GM10266 (cell line): Measurements from ENCODE around the gene LAP3.

ENCODE experiments used
- DNase-seq: peaks from one replicate; pipeline ENCODE4 v3.0.0; 2012; ENCODE audit errors: extremely low spot score
- CTCF ChIP-seq: IDR thresholded peaks from 2 replicates; pipeline ENCODE4 v1.5.1; 2012; ENCODE audit warnings: mild to moderate bottlenecking, low read depth; ENCODE audit not compliant: control insufficient read depth, insufficient read depth; ENCODE audit errors: missing control alignments

LAP3 gene

GRCh38 chr4:17597517-17597916 is 20.5 kb downstream of the LAP3 start:
- TF ChIP-seq CTCF, result peak; percentile 3
- no peak for DNase-seq

GRCh38 chr4:17599826-17600225 is 22.8 kb downstream of the LAP3 start:
- no peak for TF ChIP-seq CTCF
- no peak for DNase-seq

- TF ChIP-seq CTCF, result no peak
- DNase-seq, result no peak
Measured at GRCh38 chr4:17605236-17605635, 28.2 kb downstream of the LAP3 start.

GRCh38 chr4:17613761-17614415 is 36.9 kb downstream of the LAP3 start:
- no peak for TF ChIP-seq CTCF
- no peak for DNase-seq

GRCh38 chr4:17614416-17615299 is 37.7 kb downstream of the LAP3 start, which contains the start of gene MED28:
TSS of gene MED28 (plus strand) at chr4:17614641. CDS start at chr4:17614655, 14 bp downstream.
- peak; percentile 94 for DNase-seq
- TF ChIP-seq CTCF, result no peak

GRCh38 chr4:17616283-17616682 is 39.3 kb downstream of the LAP3 start:
- no peak for TF ChIP-seq CTCF
- DNase-seq, result no peak

- DNase-seq, result no peak
- no peak for TF ChIP-seq CTCF
Measured at GRCh38 chr4:17618926-17619325, 41.9 kb downstream of the LAP3 start.
